Subcutaneous adipose tissue (tissue), 4 donors: Measurements from ENCODE around the gene DTNB. TPM values are rescaled to one million over a fixed set of nuclear protein-coding genes. Genes with fewer than 3 reads are reported as not detected.

Experiments
- CTCF ChIP-seq: fragments of 450-650 bp; IDR thresholded peaks from one replicate; pipeline ENCODE4 v1.5.1; 2016; ENCODE audit warnings: low read depth, mild to moderate bottlenecking, control low read depth, antibody characterized with exemption, moderate library complexity
- total RNA-seq, 4 donors: library from RNA; depleted of rRNA; stranded (reverse); fragments of >200 nt; gene quantifications; one replicate each; pipeline ENCODE4 v1.1.0, GENCODE V29; 2016

The DTNB gene
- total RNA-seq, 4 donors from 2014 or later = 4.6 to 11.6 (median 7.3) TPM

- no peak for TF ChIP-seq CTCF
Measured at GRCh38 chr2:25374827-25375226, 298.6 kb downstream of the DTNB start.

- no peak for TF ChIP-seq CTCF
Measured at GRCh38 chr2:25374411-25374810, 299.0 kb downstream of the DTNB start.

- no peak for TF ChIP-seq CTCF
Measured at GRCh38 chr2:25373269-25373981, 300.0 kb downstream of the DTNB start.

- no peak for TF ChIP-seq CTCF
Measured at GRCh38 chr2:25372405-25373268, 300.7 kb downstream of the DTNB start.

GRCh38 chr2:25371253-25372241, 301.8 kb downstream of the DTNB start:
- TF ChIP-seq CTCF = no peak

GRCh38 chr2:25369876-25370275, 303.5 kb downstream of the DTNB start:
- TF ChIP-seq CTCF = no peak
